ENCODE measurements around the gene DNMT3A.

DNA sequence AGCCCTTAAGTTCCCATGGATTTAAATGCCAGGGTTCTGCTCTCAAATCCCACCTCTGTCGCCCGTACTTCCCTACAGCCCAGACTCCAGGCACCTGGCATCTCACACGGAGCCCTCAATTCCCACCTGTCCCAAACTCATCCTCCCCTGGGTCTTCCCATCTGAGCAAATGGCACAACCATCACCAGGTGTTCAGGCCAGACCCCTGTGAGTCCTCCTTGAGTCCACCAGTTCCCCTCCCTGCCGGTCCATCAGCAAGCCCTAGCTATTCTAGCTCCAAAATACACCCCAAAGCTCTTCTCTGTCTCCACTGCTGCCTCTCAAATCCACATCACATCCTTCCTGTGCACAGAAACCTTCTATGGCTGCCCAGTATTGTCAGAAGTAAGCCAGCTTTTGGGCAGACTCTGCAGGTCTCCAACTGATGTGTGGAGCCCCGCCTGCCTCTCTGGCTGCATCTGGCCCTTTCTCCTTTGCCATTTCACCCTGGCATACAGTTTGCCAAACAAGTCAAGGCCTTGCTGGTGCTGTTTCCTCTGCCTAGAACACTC is 67.7 kb downstream of the DNMT3A start:
- TF ChIP-seq POLR2AphosphoS5 (IDR thresholded peaks at IDR 0.05; ENCODE audit: low read depth, low read length) (no peak), SIN3A (IDR thresholded peaks at IDR 0.05; ENCODE audit: borderline replicate concordance, insufficient read depth, low read length) (no peak), TAF1 (IDR thresholded peaks at IDR 0.05; ENCODE audit: borderline replicate concordance, insufficient read depth, low read length) (no peak)
- TF ChIP-seq, protein P1, sequence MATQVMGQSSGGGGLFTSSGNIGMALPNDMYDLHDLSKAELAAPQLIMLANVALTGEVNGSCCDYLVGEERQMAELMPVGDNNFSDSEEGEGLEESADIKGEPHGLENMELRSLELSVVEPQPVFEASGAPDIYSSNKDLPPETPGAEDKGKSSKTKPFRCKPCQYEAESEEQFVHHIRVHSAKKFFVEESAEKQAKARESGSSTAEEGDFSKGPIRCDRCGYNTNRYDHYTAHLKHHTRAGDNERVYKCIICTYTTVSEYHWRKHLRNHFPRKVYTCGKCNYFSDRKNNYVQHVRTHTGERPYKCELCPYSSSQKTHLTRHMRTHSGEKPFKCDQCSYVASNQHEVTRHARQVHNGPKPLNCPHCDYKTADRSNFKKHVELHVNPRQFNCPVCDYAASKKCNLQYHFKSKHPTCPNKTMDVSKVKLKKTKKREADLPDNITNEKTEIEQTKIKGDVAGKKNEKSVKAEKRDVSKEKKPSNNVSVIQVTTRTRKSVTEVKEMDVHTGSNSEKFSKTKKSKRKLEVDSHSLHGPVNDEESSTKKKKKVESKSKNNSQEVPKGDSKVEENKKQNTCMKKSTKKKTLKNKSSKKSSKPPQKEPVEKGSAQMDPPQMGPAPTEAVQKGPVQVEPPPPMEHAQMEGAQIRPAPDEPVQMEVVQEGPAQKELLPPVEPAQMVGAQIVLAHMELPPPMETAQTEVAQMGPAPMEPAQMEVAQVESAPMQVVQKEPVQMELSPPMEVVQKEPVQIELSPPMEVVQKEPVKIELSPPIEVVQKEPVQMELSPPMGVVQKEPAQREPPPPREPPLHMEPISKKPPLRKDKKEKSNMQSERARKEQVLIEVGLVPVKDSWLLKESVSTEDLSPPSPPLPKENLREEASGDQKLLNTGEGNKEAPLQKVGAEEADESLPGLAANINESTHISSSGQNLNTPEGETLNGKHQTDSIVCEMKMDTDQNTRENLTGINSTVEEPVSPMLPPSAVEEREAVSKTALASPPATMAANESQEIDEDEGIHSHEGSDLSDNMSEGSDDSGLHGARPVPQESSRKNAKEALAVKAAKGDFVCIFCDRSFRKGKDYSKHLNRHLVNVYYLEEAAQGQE (IDR thresholded peaks at IDR 0.05; ENCODE audit: insufficient read depth in 1 of 2, low read depth in 2 of 2, low read length in 2 of 2) = no peak
